ENCODE results near the gene DOK3. TPM values are rescaled to one million over a fixed set of nuclear protein-coding genes. Genes with fewer than 3 reads are reported as not detected.

DOK3 gene
- total RNA-seq, 6 experiments from 2014 or later = 1.1 to 2.6 (median 1.3) TPM

DNA sequence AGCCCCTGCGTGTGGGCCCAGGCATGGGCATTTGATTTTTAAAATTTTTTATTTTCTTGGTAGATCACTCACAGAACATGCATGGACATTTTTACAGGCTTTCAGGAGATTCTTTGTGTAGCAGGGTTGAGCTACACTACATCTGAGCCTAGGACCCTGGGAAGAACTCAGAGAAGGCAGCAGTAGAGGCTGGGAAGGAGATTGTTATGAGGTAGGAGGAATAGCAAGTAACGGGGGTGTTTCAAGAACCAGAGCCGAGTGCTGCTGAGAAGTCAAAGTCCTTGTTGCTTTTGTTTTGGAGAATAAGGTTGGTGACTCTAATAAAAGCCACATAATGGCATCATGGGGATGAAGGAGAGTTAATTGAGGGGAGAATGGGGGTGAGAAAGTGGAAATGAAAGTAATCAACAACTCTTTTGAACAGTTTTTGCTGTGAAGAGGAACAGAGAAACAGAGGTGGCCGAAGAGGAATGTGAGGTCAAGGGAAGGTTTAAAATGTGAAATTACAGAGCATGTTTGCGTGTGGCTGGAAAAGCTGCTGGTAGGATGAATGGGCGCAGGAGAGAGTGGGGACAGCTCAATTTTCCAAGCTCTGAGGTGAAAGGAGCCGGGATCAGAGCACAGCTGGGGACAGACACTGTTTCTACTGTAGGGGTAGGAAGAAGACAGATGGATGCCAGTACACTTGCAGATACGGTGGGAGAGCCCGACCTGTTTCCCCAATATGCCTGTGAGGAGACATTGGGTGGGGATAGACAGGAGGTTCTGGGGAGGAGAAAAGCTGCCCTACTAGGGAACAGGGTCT lies 7.5 kb downstream of the DOK3 start:
- Mint-ChIP-seq H3K27ac (no peak overlapping the region), H3K9me3 (no peaks in the 10 kb centered on the region), H3K4me1 (ENCODE audit: low read depth) (peaks cover 32% of the 10 kb centered on the region), H3K36me3 (ENCODE audit: low read depth) (no peaks in the 10 kb centered on the region), H3K4me3 (no peak overlapping the region), H3K27me3 (ENCODE audit: insufficient read depth) (peaks cover 5% of the 10 kb centered on the region)
- TF ChIP-seq, protein P1, sequence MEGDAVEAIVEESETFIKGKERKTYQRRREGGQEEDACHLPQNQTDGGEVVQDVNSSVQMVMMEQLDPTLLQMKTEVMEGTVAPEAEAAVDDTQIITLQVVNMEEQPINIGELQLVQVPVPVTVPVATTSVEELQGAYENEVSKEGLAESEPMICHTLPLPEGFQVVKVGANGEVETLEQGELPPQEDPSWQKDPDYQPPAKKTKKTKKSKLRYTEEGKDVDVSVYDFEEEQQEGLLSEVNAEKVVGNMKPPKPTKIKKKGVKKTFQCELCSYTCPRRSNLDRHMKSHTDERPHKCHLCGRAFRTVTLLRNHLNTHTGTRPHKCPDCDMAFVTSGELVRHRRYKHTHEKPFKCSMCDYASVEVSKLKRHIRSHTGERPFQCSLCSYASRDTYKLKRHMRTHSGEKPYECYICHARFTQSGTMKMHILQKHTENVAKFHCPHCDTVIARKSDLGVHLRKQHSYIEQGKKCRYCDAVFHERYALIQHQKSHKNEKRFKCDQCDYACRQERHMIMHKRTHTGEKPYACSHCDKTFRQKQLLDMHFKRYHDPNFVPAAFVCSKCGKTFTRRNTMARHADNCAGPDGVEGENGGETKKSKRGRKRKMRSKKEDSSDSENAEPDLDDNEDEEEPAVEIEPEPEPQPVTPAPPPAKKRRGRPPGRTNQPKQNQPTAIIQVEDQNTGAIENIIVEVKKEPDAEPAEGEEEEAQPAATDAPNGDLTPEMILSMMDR (IDR thresholded peaks at IDR 0.05) = no peak
- no peak for DNase-seq

DNA sequence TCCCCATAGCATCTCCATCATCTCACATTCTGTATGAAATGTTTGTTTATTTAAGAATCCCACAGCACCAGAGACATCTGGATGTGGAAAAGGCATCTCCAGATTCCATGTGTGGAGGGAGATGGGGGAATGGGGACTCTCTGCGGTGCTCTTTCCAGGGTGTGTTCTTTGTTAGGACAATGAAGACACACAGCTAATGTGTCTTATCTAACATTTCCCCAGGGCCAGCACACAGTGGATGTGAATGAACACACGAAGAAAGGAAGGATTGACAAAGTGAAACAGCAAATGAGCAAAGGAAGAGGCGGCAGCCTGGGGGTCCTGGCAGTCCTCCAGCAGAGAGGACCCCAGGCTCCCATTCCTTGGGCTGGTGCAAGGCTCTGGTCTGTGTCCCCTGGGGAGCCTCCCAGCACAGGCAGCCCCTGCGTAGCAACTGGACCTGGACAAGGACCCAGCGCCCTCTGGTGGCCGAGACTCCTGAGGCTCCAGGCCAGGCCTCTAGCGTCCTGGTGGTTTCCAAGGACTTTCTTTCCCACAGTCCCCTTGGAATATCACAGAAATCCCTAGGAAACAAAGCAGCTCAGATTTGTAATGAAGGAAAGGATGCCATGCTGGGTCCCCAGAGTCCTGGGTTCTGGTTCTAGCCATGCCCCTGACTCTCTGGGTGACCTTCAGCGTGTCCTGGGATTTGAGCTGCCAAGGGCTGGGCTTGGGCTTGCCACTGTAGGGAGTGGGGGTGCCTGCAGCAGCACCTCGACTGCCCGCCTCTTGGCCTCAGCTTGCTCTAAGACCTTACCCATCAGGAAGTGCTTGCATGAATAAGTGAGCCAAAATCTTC lies 8.7 kb downstream of the DOK3 start:
- TF ChIP-seq, protein P1 (IDR thresholded peaks at IDR 0.05) = peak; percentile 97
- DNase-seq = peak; percentile 78
- Mint-ChIP-seq H3K9me3 (no peaks in the 10 kb centered on the region), H3K4me1 (ENCODE audit: low read depth) (peaks cover 36% of the 10 kb centered on the region), H3K27ac (peak overlapping the region; percentile 73), H3K4me3 (no peak overlapping the region), H3K27me3 (ENCODE audit: insufficient read depth) (peaks cover 5% of the 10 kb centered on the region), H3K36me3 (ENCODE audit: low read depth) (0 out of 2 replicates have a peak, but pooled peaks cover 4% of the 10 kb centered on the region)

DNA sequence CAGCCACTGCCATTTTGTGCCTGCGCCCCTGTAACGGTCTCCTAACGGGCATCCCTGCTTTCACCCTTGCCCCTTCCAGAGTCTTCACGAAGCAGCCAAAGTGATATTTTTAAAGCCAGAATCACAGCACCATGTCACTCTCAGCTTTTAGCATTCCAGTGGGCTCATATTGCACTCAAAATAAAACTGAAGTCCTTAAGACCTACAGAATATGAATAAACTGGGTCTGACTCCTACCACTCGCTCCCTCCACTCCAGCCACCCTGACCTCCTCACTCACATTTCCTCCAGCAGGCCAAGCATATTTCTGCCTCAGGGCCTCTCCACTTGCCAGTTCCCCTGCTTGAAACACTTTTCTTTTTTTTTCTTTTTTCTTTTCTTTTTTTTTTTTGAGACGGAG lies 9.8 kb downstream of the DOK3 start:
- no peak overlapping the region for H3K4me3 Mint-ChIP-seq
- TF ChIP-seq, protein P1 (IDR thresholded peaks at IDR 0.05) = no peak
- H3K9me3 Mint-ChIP-seq = no peaks in the 10 kb centered on the region
- DNase-seq = no peak
- peaks cover 46% of the 10 kb centered on the region for H3K4me1 Mint-ChIP-seq (ENCODE audit: low read depth)
- H3K27ac Mint-ChIP-seq = no peak overlapping the region
- H3K36me3 Mint-ChIP-seq (ENCODE audit: low read depth) = 0 out of 2 replicates have a peak, but pooled peaks cover 6% of the 10 kb centered on the region
- H3K27me3 Mint-ChIP-seq (ENCODE audit: insufficient read depth) = peaks cover 5% of the 10 kb centered on the region

DNA sequence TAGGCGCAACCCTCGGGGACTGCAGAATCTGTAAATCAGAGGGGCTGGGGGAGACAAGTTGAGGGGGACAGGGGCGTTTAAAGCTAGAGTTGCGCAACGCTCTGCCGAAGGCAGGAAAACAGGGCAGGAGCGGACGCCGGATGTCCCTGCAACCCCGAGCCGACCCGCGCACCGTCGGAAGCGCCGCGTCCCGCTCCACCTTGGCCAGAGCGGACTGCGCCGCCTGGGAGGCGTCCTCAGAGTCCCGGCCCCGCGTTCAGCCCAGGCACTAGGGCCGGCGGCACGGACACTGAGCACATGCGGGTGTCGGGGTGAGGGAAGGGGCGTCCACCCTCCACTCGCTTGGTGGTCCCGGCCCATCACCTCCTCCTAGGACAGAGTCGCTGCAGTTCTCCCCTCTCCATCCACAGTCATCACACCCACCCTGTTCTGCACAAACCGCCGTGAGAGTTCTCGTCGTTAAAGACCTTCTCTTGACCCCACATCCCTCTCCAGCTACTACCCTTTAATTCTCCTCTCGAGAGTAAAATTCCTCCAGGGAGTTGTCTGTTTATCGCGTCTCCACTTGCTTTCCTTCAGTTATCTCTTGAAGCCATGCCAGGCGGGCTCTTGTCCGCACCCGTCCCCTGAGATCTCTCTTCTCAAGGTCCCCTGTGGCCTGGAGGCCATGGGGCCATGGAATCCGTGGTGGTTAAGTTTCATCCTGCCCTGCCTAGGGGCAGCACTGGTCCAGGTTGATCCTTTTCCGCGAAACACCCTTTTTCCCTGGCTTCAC lies 11.4 kb downstream of the DOK3 start:
- DNase-seq = no peak
- peak overlapping the region; percentile 87 for H3K27ac Mint-ChIP-seq
- H3K27me3 Mint-ChIP-seq (ENCODE audit: insufficient read depth) = peaks cover 5% of the 10 kb centered on the region
- TF ChIP-seq, protein P1 (IDR thresholded peaks at IDR 0.05) = no peak
- peaks cover 62% of the 10 kb centered on the region for H3K4me1 Mint-ChIP-seq (ENCODE audit: low read depth)
- H3K4me3 Mint-ChIP-seq = peak overlapping the region; percentile 92
- peaks cover 8% of the 10 kb centered on the region; the same call in 1 of the 2 replicates for H3K36me3 Mint-ChIP-seq (ENCODE audit: low read depth)
- H3K9me3 Mint-ChIP-seq = no peaks in the 10 kb centered on the region

DNA sequence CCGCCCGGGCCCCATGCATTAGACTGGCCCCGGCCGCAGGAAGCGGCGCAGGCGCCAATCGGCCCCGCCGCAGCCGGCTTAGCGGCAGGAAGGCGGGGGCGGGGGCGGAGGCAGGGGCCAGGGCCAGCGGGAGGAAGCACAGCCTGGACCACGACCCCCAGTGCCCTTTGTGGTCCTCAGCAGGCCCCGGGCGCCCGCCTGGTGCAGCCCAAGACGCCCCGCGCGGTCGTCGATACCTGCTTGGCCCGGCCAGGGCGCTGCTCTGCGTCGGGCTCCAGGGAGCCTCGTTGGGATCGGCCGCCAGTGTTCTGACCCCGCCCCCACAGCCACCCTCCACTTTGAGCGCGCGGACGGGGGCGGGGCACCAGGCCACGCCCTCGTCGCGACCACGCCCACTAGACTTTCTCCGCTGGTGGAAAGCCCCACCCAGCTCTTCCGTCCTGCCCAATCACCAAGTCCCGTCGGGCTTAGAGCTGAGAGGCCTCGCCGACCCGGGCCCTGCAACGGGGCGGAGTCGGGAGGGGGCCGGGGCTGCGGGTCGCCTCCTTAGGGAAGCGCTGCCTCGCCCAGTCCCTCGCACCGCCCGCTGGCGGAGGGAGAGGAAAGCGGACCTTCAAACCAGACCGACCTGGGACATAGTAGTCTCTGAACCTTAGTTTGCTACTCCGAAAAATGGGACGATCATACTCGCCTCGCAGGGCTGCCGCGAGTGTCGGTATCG lies 12.2 kb downstream of the DOK3 start, which contains the start of gene PDLIM7:
Gene PDLIM7 (minus strand): TSS at position 313 of the 721 bp plus-strand sequence. CDS start 1,092 bp downstream, outside the sequence.
- Mint-ChIP-seq H3K4me3 (peak within 1 kb of the TSS; percentile 94), H3K9me3 (no peaks in the 10 kb centered on the region), H3K36me3 (ENCODE audit: low read depth) (peaks cover 16% of the 10 kb centered on the region), H3K27me3 (ENCODE audit: insufficient read depth) (peaks cover 7% of the 10 kb centered on the region), H3K27ac (peak within 1 kb of the TSS; percentile 87), H3K4me1 (ENCODE audit: low read depth) (peaks cover 69% of the 10 kb centered on the region)
- DNase-seq = peak; percentile 94
- TF ChIP-seq, protein P1 (IDR thresholded peaks at IDR 0.05) = 0 out of 2 replicates have a peak, but pooled peaks have one; percentile 13

Data from HFFc6 (cell line).